ENCODE data around the gene HID1. TPM values are rescaled to one million over a fixed set of nuclear protein-coding genes. Genes with fewer than 3 reads are reported as not detected.

The HID1 gene
- total RNA-seq, 3 donors from 2014 or later = 29.9 to 56.9 (median 47.4) TPM

- Histone ChIP-seq H3K4me1 (ENCODE audit: low read depth) (peaks cover 9% of the 10 kb centered on the region), H3K9me3 (no peaks in the 10 kb centered on the region), H3K4me3 (no peak overlapping the region), H3K36me3 (ENCODE audit: low read depth) (no peaks in the 10 kb centered on the region)
- ATAC-seq (peak; percentile 9), DNase-seq (no peak)
- TF ChIP-seq CTCF (IDR thresholded peaks at IDR 0.05) = no peak
- intact Hi-C loops (cut with DNase I, micrococcal nuclease) = no loop called here
Observed at GRCh38 chr17:74950207-74950606, 22.4 kb downstream of the HID1 start.

GRCh38 chr17:74949455-74950115 is 23.0 kb downstream of the HID1 start:
- Histone ChIP-seq H3K36me3 (ENCODE audit: low read depth) (no peaks in the 10 kb centered on the region), H3K4me1 (ENCODE audit: low read depth) (peaks cover 9% of the 10 kb centered on the region), H3K9me3 (no peaks in the 10 kb centered on the region), H3K4me3 (no peak overlapping the region)
- no peak for DNase-seq
- TF ChIP-seq CTCF (IDR thresholded peaks at IDR 0.05) = no peak
- intact Hi-C loops (cut with DNase I, micrococcal nuclease) = no loop called here
- ATAC-seq = no peak

GRCh38 chr17:74947041-74947754 is 25.4 kb downstream of the HID1 start:
- no peaks in the 10 kb centered on the region for H3K4me1 ChIP-seq (ENCODE audit: low read depth)
- H3K36me3 ChIP-seq (ENCODE audit: low read depth) = no peaks in the 10 kb centered on the region
- TF ChIP-seq CTCF (IDR thresholded peaks at IDR 0.05) = no peak
- ATAC-seq (no peak), DNase-seq (no peak)
- H3K9me3 ChIP-seq = no peaks in the 10 kb centered on the region
- H3K4me3 ChIP-seq = no peak overlapping the region
- intact Hi-C loops (cut with DNase I, micrococcal nuclease) = no loop called here

- TF ChIP-seq CTCF (IDR thresholded peaks at IDR 0.05) = no peak
- intact Hi-C loops (cut with DNase I, micrococcal nuclease) = no loop called here
- no peaks in the 10 kb centered on the region for H3K9me3 ChIP-seq
- ATAC-seq = no peak
- H3K4me3 ChIP-seq = no peak overlapping the region
- no peaks in the 10 kb centered on the region for H3K4me1 ChIP-seq (ENCODE audit: low read depth)
- no peaks in the 10 kb centered on the region for H3K36me3 ChIP-seq (ENCODE audit: low read depth)
- DNase-seq = no peak
Observed at GRCh38 chr17:74946641-74947040, 25.9 kb downstream of the HID1 start.

GRCh38 chr17:74945543-74945942 is 27.0 kb downstream of the HID1 start:
- H3K9me3 ChIP-seq = no peaks in the 10 kb centered on the region
- ATAC-seq = no peak
- H3K4me3 ChIP-seq = no peak overlapping the region
- no peak for TF ChIP-seq CTCF (IDR thresholded peaks at IDR 0.05)
- H3K4me1 ChIP-seq (ENCODE audit: low read depth) = no peaks in the 10 kb centered on the region
- no peak for DNase-seq
- intact Hi-C loops (cut with DNase I, micrococcal nuclease) = no loop called here
- no peaks in the 10 kb centered on the region for H3K36me3 ChIP-seq (ENCODE audit: low read depth)

Measured in mucosa of descending colon (tissue), 3 donors.